GM21423 (cell line): ENCODE results near the gene UXS1.

Source experiments
- ATAC-seq: cut with Tn5 transposase; IDR thresholded peaks from one replicate; pipeline ENCODE4 v1.9.1; 2021; ENCODE audit warnings: mild to moderate bottlenecking, moderate library complexity; ENCODE audit not compliant: unreplicated experiment

The UXS1 gene

DNA sequence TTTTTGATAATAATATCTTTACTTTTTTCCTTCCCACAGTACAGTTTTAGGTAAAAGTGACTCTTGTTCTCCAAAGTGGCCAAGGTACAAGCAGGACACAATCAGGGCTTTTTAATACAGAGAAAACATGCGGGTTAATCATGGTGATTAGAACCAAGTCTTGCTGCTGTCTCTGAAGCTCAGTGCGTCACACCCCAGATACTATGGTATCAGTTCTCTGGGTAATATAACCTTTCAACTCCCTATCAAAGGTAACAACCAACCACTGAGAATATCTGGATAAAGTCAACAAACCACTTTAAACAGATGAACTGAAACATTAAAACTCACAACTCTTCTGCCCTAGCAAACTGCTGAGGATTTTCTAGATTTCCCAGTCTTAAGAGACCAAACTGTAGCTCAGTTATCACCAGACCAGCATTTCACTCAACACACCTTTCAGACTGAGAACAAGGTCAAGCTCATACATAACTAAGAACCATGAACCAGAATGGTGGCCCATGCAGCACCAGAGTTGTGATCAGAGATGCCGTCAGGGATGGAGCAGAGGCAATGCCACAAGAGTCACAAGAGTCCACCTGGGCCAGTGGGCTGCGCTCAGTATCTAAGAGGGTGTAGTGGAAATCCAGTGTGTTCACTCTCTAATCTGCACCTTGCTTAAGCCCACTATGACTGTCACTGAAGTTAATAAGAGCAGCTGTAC is 103.0 kb downstream of the UXS1 start:
- no peak for ATAC-seq

DNA sequence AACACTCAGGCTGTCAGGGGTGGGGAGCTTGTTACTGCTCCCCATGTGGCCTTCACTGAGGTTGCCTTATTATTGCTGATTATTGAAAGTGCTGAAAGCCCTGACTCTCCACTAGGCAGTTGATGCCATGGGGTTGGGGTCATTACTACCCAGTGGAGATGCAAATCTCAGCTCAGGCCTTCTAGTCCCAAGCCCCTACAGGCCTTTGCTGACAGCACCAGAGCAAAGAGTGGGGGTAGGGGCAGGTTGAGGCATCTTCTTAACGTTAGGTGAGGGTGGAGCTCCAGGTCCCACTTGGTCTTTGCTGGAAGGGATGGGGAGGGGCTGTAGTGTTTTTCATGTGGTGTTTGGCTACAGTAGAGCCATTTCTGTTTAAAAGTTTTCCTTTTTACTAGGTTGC is 104.5 kb downstream of the UXS1 start:
- ATAC-seq, result no peak

DNA sequence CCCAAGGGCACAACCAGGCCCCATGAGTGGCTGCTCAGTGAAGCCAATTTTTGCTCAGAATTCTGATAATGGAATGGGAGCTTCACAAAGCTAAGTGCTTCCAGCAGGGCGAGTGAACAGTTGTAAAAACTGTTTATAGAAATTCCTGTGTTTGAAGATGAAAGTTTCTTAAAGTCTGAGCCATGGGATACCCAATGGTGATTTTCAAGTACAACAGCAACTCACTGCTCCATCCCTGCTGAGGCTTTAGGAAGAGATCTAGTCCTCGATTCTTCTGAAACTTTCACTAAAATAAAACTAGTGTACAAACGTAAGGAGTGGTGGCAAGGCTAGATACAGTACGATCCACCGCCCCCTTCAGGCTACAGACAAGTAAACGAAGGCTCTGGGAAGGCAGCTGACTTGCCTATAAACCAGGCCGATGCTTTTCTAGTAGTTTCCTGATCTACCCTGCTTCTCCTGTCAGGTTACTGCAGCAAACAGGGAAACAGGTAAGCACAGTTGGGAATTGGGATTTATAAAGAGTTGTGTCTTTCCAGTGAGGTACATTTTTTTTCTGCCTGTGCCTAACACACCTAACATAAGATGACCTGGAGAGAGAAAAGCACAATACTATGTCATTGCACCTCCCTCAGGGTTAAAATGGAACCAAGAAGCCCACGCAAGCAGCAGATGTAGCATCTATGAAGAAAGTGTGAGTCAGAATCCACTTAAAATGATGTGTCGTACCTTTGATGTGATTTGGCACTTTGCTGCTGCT is 108.7 kb downstream of the UXS1 start:
- no peak for ATAC-seq

DNA sequence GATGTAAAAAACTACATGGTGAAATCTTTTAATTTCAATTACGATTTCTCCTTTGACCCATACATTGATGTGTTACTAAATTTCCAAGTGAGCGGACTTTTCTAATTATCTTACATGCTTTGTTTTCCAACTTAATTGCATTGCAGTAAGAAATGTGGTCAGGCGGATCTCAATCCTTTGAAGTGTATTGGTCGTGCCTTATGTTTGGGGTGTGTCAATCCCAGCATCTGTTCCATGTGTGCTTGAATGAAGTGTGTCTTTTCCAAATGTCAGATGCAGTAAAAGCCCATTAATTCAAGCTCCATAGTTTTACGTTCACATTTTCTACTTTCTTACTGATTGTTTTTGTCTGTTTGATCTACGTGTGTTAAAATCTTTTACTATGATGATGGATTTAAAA is 113.1 kb downstream of the UXS1 start:
- no peak for ATAC-seq

DNA sequence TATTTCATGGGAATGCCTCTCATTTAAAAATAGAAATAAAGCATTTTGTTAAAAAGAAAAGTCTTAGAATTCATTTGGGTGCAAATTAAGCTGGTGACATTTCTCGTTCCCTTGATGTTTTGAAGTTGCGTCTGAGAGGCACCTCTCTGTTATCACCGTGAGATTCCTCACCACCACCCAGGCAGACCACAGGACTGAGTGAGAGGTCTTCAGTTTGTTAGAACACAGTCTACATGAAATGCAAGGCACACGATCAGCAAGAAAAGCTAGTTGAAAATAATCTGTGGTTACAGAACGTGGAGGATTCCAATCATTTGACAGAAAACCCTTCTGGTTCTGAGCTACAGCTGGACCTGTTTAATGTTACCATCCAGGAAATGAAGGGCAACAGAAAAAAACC is 116.0 kb downstream of the UXS1 start:
- no peak for ATAC-seq

DNA sequence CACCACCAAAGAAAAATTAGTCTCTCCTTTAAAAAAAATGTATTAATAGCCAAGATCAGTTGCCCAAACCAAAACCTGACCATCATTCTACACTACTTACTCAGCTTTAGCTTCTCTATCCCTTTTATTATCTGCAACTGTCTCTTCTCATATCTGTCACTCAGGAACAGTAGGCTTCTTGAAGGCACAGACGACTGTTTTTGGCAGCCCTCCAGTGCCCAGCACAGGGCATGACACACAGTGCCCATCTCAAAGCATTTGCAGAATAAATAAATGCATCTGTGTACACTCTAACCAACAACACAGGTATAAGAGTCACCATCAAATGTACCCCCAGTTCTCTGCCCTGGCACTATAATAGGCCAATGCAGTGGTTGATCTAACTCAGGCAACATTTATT is 117.2 kb downstream of the UXS1 start:
- ATAC-seq, result no peak

DNA sequence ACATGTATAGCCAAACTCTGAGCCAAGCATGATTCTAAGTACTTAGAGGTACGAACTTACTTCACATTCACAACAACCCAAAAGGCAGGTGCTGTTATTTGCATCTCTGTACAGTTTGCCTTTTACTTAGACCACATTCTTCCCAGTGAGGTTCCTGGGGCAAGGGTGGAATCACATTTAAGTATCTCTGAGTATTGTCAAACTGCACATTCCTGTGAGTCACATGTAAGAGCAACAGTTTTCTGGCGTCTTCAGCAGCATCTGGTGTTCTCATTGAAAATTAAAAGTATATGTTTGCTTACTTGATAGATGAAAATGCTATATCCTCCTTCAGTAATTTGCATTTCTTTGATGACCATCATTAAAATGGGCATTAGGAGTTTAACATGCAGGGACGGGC is 119.1 kb downstream of the UXS1 start:
- ATAC-seq, result no peak

DNA sequence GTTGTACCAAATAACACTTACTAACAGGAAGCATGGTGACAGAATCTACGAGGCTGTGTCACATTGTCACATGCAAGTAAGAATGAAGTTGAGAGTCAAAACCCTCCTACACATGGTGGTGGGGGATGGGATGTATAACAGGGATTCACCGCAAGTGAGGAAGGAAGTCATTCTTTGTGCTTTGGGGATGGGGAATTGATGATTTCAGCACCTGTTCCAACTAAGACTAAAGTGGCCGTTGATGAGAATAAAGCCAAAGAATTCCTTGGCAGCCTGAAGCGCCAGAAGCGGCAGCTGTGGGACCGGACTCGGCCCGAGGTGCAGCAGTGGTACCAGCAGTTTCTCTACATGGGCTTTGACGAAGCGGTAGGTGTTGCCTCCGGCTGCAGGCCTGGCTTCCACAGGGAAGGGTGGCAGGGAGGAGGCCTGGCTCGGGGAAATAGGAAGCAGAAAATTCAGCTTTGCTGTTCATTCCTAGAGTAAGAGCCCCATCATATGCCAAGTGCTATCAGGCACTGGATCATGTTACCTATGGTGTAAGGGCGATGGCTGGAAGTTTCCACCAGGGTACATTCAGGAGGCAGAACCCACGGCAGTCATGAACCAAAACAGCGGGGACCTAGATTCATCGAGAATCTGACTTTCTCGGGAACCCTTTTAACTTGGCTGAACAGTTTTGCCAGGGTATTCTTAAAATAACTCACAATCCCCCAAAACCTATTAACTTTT is 120.3 kb downstream of the UXS1 start:
- no peak for ATAC-seq

DNA sequence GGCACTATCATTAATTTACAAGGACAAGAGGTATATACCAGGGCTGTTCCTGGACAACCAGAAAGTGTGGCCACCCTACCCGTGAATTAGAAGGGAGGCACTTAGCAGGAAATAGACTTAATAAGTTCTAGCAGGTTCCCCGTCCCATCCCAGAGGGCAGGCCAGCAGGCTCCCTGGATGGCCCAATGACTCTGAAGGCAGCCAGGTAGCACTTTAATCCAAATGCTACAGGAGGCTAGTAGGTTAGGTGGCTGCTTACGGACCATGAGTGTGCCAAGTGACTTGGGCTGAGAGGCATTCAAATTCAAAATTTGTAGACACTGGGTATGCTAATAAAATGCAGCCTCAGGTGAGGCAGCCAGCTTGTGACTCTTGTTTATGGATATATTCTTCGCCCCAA is 123.9 kb downstream of the UXS1 start:
- ATAC-seq, result no peak

DNA sequence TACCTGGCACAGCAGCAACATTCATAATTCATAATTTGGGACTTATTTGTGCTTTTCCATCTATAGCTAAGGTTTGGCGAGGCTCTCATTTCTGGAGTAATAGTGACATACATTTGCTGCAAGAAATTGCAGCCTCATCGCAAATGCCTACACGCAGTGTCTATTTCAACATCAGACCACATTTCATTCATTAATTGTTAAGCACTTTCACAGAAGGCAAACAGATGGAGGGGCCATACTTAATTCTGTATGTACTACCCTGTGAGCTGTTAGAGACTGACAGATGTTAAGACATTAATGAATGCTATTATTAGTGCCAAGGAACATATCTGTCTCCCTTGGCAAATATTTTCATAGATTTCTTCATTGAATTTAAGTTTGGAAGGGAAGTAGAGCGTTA is 125.7 kb downstream of the UXS1 start:
- no peak for ATAC-seq

DNA sequence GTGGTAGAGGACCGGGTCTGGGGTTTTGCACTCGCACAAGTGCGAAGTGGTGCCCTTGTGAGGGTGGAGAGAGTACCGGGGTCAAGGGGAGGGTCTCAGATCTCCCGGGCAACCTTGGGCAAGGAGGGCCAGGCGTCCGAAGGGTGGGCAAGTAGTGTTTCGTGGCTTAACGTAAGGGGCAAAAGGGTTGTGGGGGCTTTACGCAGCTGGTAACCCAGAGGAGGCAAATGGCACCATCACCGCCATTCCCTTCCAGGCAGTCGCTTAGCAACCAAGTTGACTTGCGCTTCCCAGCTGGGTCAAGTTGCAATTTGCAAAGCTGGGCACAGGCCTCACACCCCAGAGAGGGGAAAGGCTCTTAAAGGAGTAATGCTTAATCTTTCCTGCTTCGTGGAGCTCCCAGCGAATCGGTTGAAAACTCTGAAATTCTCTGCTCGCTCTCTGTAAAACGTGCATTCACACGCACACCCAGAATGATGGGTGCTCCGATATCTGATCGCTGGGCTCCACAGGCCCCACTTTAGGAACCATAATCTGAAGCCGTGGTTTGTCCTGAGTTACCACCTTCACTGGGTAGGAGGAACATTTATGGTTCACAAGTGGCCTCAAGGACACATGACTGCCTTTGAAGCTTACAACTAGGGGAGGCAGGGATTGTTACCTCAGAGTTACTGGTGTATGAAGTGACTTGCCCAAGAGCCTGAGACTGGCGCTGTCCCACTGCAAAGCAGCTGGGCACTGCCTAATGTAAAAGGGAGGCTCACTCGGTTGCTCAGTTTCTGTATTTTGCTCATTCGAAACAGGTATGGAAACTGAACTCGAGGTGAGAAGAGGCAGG is 127.9 kb downstream of the UXS1 start:
- ATAC-seq, result no peak

DNA sequence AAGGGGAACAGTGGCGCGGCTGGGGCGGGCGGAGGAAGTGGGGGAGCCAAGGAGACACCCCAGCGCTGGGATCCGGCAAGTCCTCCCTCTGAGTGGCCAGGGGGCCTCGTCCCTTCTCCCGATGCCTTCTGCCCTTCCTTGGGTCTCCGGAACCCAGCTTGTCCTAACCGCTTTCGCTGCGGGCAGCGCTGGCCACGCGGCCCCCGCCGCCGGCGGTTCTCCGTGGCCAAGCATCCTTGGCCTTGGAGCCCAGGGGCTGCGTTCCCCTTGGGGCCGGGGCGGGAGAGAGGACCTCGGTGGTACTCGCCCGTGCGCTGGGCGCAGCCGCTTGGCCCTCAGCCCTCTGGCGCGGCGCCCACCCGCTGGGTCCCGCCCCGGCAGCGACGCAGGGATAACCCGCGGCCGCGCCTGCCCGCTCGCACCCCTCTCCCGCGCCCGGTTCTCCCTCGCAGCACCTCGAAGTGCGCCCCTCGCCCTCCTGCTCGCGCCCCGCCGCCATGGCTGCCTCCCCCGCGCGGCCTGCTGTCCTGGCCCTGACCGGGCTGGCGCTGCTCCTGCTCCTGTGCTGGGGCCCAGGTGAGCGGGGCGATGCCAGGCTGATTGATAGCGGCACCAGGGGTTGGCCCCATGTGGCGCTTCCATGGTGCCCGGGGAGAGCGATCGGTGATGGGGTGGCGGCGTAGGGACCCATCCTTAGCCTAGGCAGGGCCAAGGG is 128.7 kb downstream of the UXS1 start:
- ATAC-seq, result no peak

DNA sequence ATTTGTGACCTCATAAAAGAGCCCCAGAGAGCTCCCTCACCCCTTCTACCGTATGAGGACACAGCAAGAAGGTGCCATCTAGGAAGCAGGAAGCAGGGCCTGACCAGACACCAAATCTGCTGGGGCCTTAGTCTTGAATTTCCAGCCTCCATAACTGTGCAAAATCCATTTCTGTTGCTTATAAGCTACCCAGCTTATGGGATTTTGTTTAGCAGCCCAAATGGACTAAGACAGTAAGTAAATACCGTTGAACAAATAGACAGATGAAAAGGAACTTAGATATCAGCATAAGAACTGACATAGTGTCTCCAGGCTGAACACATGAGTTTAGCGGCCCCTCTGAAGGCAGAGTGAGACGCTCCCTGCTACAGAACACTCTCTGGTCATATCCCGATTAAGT is 130.9 kb downstream of the UXS1 start:
- no peak for ATAC-seq

DNA sequence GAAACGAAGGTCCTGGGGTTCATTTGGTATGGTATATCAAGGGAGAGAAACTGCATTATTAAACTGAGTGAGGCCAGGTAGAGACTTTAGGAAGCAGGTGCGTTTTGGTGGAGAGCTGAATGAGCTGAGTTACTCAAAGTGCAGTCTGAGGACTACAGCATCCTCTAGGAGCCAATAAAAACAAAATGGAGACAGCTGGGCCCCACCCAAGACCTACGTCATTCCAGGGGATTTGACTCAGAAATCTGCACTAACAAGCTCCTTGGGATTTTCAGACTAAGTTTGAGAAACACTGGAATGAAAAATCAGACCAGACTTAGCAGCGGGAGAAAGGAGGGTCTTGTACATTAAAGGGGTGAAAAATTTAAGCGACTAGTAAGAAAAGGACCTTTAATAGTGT is 131.5 kb downstream of the UXS1 start:
- no peak for ATAC-seq

DNA sequence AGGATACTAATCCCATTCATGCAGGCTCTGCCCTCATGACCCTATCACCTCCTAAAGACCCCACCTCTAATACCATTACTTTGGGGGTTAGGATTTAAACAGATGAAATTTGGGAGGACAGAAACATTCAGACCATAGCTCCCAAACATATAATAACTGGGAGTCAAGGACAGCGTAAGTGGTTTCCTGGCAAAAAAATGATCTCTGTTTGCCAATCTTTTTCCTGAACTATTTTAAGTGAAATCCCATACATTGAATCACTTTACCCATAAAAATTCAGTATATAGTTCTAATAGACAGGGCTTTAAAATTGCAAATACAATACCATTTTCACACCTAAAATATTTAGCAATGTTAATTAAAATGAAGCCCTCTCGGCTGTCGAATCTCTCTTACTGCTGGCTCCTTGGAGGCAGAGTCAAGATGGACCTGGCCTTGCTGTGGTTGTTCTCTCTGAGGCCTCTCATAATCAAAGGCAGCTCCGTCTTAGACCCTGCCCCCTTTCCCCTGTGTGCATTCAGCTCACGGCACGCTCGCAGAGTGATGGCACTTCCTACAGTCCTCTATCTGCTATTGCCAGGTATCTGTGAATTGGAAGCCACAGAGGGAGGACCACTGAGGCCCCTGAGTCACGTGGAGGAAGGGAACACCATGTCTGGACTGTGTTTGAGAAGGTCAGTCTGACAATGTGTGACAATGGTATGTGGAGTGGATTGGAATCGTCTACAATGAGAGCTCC is 132.3 kb downstream of the UXS1 start:
- no peak for ATAC-seq

DNA sequence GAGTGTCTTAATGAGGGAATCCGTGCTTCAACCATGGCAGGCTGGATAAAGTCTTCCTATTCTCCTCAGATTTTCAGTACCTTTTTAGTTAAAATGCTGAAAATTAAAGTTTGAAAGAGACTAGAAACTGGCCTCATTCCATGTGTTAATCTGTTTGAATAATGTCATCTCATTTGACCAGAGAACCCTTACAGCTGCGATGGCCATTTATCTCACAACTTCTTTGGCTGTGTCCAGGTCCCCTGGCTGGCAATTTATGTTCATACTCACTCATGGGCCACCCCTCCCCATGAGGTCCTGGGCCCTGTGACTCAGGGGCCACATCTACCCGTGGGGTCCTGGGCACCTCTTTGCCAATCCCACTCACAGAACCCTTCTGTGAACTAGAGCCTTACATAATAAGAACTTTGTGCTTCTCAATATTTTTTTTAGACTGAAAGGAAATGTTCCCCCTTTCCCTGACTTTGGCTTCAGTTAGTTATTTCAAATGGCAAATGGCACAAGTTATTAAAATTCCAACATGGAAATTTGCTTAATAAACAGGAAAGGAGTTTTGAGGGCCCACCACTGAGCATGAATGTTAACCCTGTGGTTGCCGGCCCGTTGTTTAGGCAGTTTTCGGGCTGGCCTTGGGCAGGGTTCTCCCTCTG is 134.6 kb downstream of the UXS1 start:
- ATAC-seq, result no peak

DNA sequence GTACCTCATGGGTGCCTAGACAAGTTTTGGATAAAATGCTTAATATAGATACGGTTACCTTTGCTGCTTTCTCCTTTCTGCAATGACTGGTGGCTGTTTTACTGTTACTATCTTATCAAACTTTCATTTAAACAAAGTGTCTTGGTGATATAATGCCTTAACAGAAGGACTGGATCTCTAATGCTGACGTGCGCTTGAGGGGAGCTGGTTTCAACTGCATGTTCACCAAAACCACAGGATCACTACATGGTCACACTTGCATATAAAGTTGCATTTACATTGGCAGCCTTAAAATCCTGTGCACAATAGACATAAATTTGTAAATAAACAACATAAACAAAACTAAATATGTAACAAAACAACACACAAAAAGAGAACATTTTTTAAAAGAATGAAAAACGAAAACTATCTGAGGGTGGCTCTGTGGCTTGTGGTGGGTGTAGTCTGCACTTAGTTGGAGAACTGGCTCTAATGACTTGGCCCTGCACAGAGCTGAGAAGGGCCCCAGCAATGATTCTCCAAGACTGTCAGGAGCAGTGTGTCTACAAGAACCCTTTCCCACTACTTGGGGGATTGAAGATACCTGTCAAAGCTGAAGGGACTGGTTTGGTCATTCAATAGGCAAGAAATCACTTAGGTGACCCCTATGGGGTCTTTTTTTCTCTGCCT is 135.5 kb downstream of the UXS1 start:
- no peak for ATAC-seq

DNA sequence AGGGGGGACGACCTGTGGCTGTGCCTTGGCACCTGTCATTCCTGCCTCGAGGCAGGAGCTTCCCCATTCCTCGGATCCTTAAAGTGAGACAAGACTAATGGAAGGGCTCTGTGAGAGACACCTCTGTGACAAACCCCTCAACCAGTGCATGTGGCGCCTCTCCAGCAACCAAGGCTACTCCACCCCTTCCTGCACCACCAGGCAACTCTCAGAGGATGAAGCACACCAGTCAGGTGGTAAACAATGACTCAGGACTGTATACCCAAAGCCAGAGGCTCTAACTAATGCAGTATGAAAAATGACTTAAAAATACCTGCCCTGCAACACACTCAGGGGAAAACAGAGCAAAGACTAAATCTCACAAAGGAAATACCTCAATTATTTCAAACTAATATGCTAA is 136.9 kb downstream of the UXS1 start:
- no peak for ATAC-seq
